Naive thymus-derived CD8-positive, alpha-beta T cell (primary cell): ENCODE data around the gene ORMDL3. TPM values are rescaled to one million over a fixed set of nuclear protein-coding genes. Genes with fewer than 3 reads are reported as not detected.
"Not testable (repeated sequence)": the region's sequence is repeated elsewhere in the genome, so short reads cannot be mapped to it uniquely, and the experiment has no call there.

Experiments
- ATAC-seq, 2 donors: fragments of 150-1000 bp; cut with Tn5 transposase in 1 of 2; sonication (Bioruptor Pico), chemical (Tn5 transposase) in 1 of 2; 1 replicate in 1 of 2; 2 replicates in 1 of 2; pipeline ENCODE4 v1.10.0; 2021; ENCODE audit warnings: mild to moderate bottlenecking in 2 of 2, moderate library complexity in 2 of 2
- POLR2A ChIA-PET: fragments of 350-600 bp; sonication (Branson Sonifier 250); formaldehyde crosslinking; loops from one replicate; lab custom pipeline; 2021; ENCODE audit warnings: antibody characterized with exemption; lab: Charles Lee
- DNase-seq, 10 donors: peaks; one replicate each; pipeline versions ENCODE4 v3.0.0 to v3.0.0-alpha.2; 2020 to 2022
- H3K27ac Mint-ChIP-seq, 10 donors: one replicate each; pipeline ENCODE4 v1.8.0; 2020 to 2022; ENCODE audit warnings: mild to moderate bottlenecking in 10 of 10, mixed read lengths in 10 of 10, moderate library complexity in 4 of 10, inconsistent platforms in 1 of 10
- H3K27me3 Mint-ChIP-seq, 5 donors: one replicate each; pipeline ENCODE4 v1.8.0; 2021 to 2022; ENCODE audit warnings: mixed read lengths in 5 of 5
- H3K36me3 Mint-ChIP-seq, 3 donors: one replicate each; pipeline ENCODE4 v1.8.0; 2020 to 2022; ENCODE audit warnings: mixed read lengths in 3 of 3, mild to moderate bottlenecking in 2 of 3, inconsistent platforms in 1 of 3
- H3K4me1 Mint-ChIP-seq, 4 donors: one replicate each; pipeline ENCODE4 v1.8.0; 2021 to 2022; ENCODE audit warnings: mixed read lengths in 4 of 4
- H3K4me3 Mint-ChIP-seq, 10 donors: one replicate each; pipeline ENCODE4 v1.8.0; 2020 to 2022; ENCODE audit warnings: mild to moderate bottlenecking in 10 of 10, mixed read lengths in 10 of 10, moderate library complexity in 6 of 10, inconsistent platforms in 1 of 10
- H3K9me3 Mint-ChIP-seq, 9 donors: one replicate each; pipeline ENCODE4 v1.8.0; 2020 to 2022; ENCODE audit warnings: mixed read lengths in 9 of 9, mild to moderate bottlenecking in 3 of 9, inconsistent platforms in 1 of 9, moderate library complexity in 1 of 9
- polyA plus RNA-seq, 3 donors: library from polyadenylated mRNA; unstranded; fragments of 300-500 nt; fragmentation: Illumina TruSeq; gene quantifications; one replicate each; pipeline ENCODE4 v1.2.3, GENCODE V29; 2021
- total RNA-seq, 8 experiments: library from RNA in 2 of 8; stranded (reverse) in 2 of 8; gene quantifications; one replicate each; pipeline ENCODE4 v1.2.3 and lab custom pipeline; 2021 to 2026

Gene ORMDL3
- total and polyA plus RNA-seq, 5 experiments from 2014 or later, result 100 to 335 (median 192) TPM

DNA sequence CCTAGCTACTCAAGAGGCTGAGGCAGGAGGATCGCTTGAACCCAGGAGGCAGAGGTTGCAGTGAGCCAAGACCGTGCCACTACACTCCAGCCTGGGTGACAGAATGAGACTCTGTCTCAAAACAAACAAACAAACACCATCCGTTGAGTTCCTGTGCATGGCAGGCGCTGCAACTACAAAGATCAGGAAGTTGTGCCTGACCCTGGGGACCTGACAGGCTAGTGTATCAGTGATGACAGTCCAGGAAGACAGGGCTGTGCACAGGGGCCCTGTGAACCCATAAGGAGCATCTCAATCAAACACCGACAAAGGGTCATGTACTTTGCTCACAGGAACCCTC, 21.1 kb upstream of the ORMDL3 start:
- not testable (repeated sequence) for H3K36me3 Mint-ChIP-seq, ATAC-seq, H3K9me3 Mint-ChIP-seq, DNase-seq, H3K27me3 Mint-ChIP-seq
- H3K4me3 Mint-ChIP-seq, result peak overlapping the region in 5 of 10 donors; percentile 2 to 66 (median 18)
- H3K4me1 Mint-ChIP-seq, result peaks cover 14 to 37% (median 35%) of the 10 kb centered on the region in 4 donors
- peak overlapping the region; percentile 0 to 89 (median 59) for H3K27ac Mint-ChIP-seq
- POLR2A ChIA-PET, result interaction anchor here (7.1 kb wide), 1 partner anchor 22 kb away, joined by 46 read pairs; the partner anchor contains the start of genes LRRC3C and ORMDL3

- no peak for ATAC-seq
- Mint-ChIP-seq H3K9me3 (no peaks in the 10 kb centered on the region), H3K27ac (peak overlapping the region in 4 of 10 donors; percentile 28 to 91 (median 72)), H3K27me3 (no peaks in the 10 kb centered on the region), H3K36me3 (no peaks in the 10 kb centered on the region), H3K4me3 (no peak overlapping the region), H3K4me1 (peaks cover 12 to 31% (median 26%) of the 10 kb centered on the region in 4 donors)
- POLR2A ChIA-PET, result interaction anchor here (0.8 kb wide), 1 partner anchor 10 kb away, joined by 3 read pairs; no protein-coding TSS in a partner anchor
- no peak for DNase-seq
These were observed 19.3 kb upstream of the ORMDL3 start for GRCh38 chr17:39946551-39947330.

GRCh38 chr17:39944393-39944711, 17.0 kb upstream of the ORMDL3 start:
- no peaks in the 10 kb centered on the region for H3K9me3 Mint-ChIP-seq
- no peaks in the 10 kb centered on the region for H3K36me3 Mint-ChIP-seq
- ATAC-seq, result no peak
- H3K4me1 Mint-ChIP-seq, result peaks cover 13 to 33% (median 31%) of the 10 kb centered on the region in 4 donors
- POLR2A ChIA-PET, result interaction anchor here (1.0 kb wide), 1 partner anchor 18 kb away, joined by 3 read pairs; no protein-coding TSS in a partner anchor
- no peak for DNase-seq
- H3K27me3 Mint-ChIP-seq, result no peaks in the 10 kb centered on the region
- no peak overlapping the region for H3K27ac Mint-ChIP-seq
- H3K4me3 Mint-ChIP-seq, result no peak overlapping the region

DNA sequence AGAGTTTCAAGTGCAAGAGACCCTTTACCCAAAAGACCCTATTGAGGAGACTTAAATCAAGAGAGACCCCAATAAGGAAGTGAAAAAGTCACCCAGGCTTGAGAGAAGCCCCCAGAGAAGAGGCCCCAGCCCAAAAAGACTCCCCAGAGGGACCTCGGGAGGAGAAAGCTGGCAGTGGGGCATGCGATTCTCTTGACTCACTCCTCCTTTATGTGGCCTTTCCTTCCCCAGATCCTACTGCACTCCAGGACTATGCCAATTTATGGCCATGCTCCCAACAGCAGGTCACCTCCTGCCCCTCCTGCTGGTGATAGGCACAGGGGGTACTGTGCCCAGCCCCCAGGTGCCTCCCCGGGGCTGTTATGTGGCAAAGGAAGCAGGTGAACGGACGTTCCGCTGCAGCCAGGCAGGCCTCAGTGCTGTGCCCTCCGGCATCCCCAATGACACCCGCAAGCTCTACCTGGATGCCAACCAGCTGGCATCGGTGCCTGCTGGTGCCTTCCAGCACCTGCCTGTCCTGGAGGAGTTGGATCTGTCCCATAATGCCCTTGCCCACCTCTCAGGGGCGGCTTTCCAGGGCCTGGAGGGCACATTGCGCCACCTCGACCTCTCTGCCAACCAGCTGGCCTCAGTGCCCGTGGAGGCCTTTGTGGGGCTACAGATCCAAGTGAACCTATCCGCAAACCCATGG, 16.4 kb upstream of the ORMDL3 start:
- no peak for DNase-seq
- POLR2A ChIA-PET, result interaction anchor here (1.0 kb wide), 1 partner anchor 18 kb away, joined by 3 read pairs; no protein-coding TSS in a partner anchor
- H3K27ac Mint-ChIP-seq, result no peak overlapping the region
- no peak overlapping the region for H3K4me3 Mint-ChIP-seq
- H3K9me3 Mint-ChIP-seq, result no peaks in the 10 kb centered on the region
- peaks cover 13 to 34% (median 30%) of the 10 kb centered on the region in 4 donors for H3K4me1 Mint-ChIP-seq
- no peaks in the 10 kb centered on the region for H3K36me3 Mint-ChIP-seq
- no peaks in the 10 kb centered on the region for H3K27me3 Mint-ChIP-seq
- no peak for ATAC-seq

- POLR2A ChIA-PET, result interaction anchor here (1.3 to 2.0 kb wide), 2 partner anchors 13 to 22 kb away, joined by 4 to 9 read pairs; partner anchors contain the start of genes GSDMB and ORMDL3
- Mint-ChIP-seq H3K27ac (peak overlapping the region; percentile 12 to 96 (median 64)), H3K4me1 (peaks cover 7 to 17% (median 12%) of the 10 kb centered on the region in 4 donors), H3K36me3 (no peaks in the 10 kb centered on the region), H3K9me3 (no peaks in the 10 kb centered on the region), H3K27me3 (no peaks in the 10 kb centered on the region), H3K4me3 (peak overlapping the region in 3 of 10 donors; percentile 0 to 19 (median 9))
- DNase-seq, result peak in 6 of 10 donors; percentile 47 to 84 (median 54)
- ATAC-seq, result peak; percentile 97 to 98
These were observed 12.4 kb upstream of the ORMDL3 start for GRCh38 chr17:39939588-39940419.

DNA sequence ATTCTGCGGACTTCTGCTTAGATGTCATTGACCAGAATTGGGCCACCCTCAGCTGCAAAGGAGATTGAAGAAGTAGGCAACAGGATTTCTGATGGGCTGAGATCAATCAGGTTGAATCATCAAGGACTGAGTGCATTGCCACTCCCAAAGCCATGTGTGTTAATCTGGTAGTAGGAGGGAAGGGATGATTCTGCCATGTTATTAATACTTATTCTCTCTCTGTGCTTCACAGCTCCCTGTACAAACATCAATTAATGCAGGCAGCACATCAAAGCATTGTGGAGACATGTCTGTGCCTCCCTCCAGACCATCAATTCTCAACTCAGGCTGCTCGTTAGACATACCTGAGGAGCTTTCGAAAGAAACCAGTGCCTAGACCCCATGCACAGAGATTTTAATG, 11.7 kb upstream of the ORMDL3 start:
- Mint-ChIP-seq H3K27me3 (no peaks in the 10 kb centered on the region), H3K27ac (peak overlapping the region in 4 of 10 donors; percentile 11 to 95 (median 35)), H3K9me3 (no peaks in the 10 kb centered on the region), H3K4me3 (no peak overlapping the region), H3K36me3 (no peaks in the 10 kb centered on the region), H3K4me1 (peaks cover 7 to 17% (median 12%) of the 10 kb centered on the region in 4 donors)
- ATAC-seq (no peak), DNase-seq (no peak)
- POLR2A ChIA-PET, result interaction anchor here (1.3 to 2.0 kb wide), 2 partner anchors 13 to 21 kb away, joined by 4 to 9 read pairs; partner anchors contain the start of genes GSDMB and ORMDL3

GRCh38 chr17:39938140-39938869, 10.9 kb upstream of the ORMDL3 start:
- H3K36me3 Mint-ChIP-seq, result no peaks in the 10 kb centered on the region
- POLR2A ChIA-PET, result interaction anchor here (2.0 kb wide), 1 partner anchor 12 kb away, joined by 9 read pairs; the partner anchor contains the start of gene ORMDL3
- DNase-seq (no peak), ATAC-seq (no peak)
- no peaks in the 10 kb centered on the region for H3K9me3 Mint-ChIP-seq
- H3K27me3 Mint-ChIP-seq, result no peaks in the 10 kb centered on the region
- peaks cover 7 to 17% (median 12%) of the 10 kb centered on the region in 4 donors for H3K4me1 Mint-ChIP-seq
- no peak overlapping the region for H3K27ac Mint-ChIP-seq
- no peak overlapping the region for H3K4me3 Mint-ChIP-seq

DNA sequence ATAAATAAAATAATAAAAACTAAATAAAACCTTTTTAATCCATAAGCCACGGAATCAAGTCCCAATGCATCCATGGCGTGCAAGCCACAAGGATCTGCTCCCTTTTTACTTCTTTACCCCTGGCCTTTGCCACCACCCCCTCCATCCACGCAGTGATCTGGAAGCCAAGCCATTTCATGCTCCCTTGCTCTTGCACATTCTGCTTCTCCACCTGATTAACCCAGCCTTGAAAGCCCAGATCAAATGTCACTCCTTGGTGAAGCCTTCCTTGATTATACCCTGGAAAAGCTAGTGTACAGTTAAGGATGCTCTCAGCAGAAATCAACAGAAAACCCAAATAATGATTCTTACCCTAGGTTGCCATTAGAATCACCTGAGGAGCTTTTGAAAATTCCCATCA, 10.0 kb upstream of the ORMDL3 start:
- Mint-ChIP-seq H3K4me1 (peaks cover 9 to 17% (median 12%) of the 10 kb centered on the region in 4 donors), H3K36me3 (no peaks in the 10 kb centered on the region), H3K4me3 (no peak overlapping the region), H3K27ac (no peak overlapping the region), H3K27me3 (no peaks in the 10 kb centered on the region), H3K9me3 (no peaks in the 10 kb centered on the region)
- POLR2A ChIA-PET, result interaction anchor here (0.8 kb wide), 1 partner anchor 9 kb away, joined by 3 read pairs; no protein-coding TSS in a partner anchor
- no peak for ATAC-seq
- no peak for DNase-seq

GRCh38 chr17:39935909-39936308, 8.5 kb upstream of the ORMDL3 start:
- no peaks in the 10 kb centered on the region for H3K9me3 Mint-ChIP-seq
- no peak overlapping the region for H3K4me3 Mint-ChIP-seq
- ATAC-seq, result no peak
- peaks cover 5 to 17% (median 12%) of the 10 kb centered on the region in 4 donors for H3K4me1 Mint-ChIP-seq
- no peaks in the 10 kb centered on the region for H3K27me3 Mint-ChIP-seq
- no peaks in the 10 kb centered on the region for H3K36me3 Mint-ChIP-seq
- POLR2A ChIA-PET, result no interaction called here
- H3K27ac Mint-ChIP-seq, result peak overlapping the region in 2 of 10 donors; percentile 29 to 47
- no peak for DNase-seq

- Mint-ChIP-seq H3K4me3 (no peak overlapping the region), H3K27me3 (no peaks in the 10 kb centered on the region), H3K36me3 (no peaks in the 10 kb centered on the region), H3K9me3 (no peaks in the 10 kb centered on the region), H3K4me1 (peaks cover 1 to 7% (median 3%) of the 10 kb centered on the region in 4 donors), H3K27ac (no peak overlapping the region)
- ATAC-seq, result no peak
- POLR2A ChIA-PET, result no interaction called here
- no peak for DNase-seq
These were observed 6.9 kb upstream of the ORMDL3 start for GRCh38 chr17:39934324-39934723.

DNA sequence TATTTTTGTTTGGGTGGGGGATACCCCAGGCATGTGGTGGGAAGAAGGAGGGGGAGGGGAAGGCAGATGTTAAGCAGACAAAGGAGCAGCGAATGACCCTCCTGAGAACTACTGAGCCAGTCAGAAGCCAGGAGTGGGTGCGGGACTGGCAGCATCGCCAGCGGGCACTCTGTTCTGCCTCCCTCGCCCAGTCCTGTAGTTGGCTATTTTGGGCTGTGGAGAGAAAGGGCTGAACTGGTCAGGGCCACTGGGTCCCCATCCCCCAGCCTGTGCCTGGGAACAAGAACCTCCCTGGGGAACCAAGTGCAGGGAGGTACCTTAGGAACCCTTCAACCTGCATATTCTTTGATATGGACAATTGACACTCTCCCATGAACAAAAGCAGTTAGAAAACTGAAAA, 6.5 kb upstream of the ORMDL3 start:
- DNase-seq (no peak), ATAC-seq (no peak)
- no peaks in the 10 kb centered on the region for H3K9me3 Mint-ChIP-seq
- no peak overlapping the region for H3K4me3 Mint-ChIP-seq
- H3K36me3 Mint-ChIP-seq, result no peaks in the 10 kb centered on the region
- POLR2A ChIA-PET, result no interaction called here
- no peak overlapping the region for H3K27ac Mint-ChIP-seq
- no peaks in the 10 kb centered on the region for H3K27me3 Mint-ChIP-seq
- H3K4me1 Mint-ChIP-seq, result peaks cover 0 to 5% (median 3%) of the 10 kb centered on the region in 4 donors
